GM23248 (cell line): ENCODE measurements around the gene KLC1. TPM values are rescaled to one million over a fixed set of nuclear protein-coding genes. Genes with fewer than 3 reads are reported as not detected.

ENCODE experiments used
- DNase-seq: peaks from one replicate; pipeline ENCODE4 v3.0.0-alpha.2; 2015
- H2AFZ ChIP-seq: fragments of 200-600 bp; sonication (generic); 2 replicates; pipeline ENCODE4 v1.6.1; 2016; ENCODE audit warnings: antibody characterized with exemption
- H3F3A ChIP-seq: fragments of 200-600 bp; sonication (generic); 2 replicates; pipeline ENCODE4 v1.6.1; 2016; ENCODE audit warnings: mild to moderate bottlenecking, antibody characterized with exemption, mixed run types; ENCODE audit not compliant: insufficient read depth
- H3K27ac ChIP-seq: fragments of 200-600 bp; sonication (generic); 2 replicates; pipeline ENCODE4 v1.5.1; 2016; ENCODE audit warnings: mild to moderate bottlenecking
- H3K27me3 ChIP-seq: fragments of 200-600 bp; sonication (generic); replicated peaks from 2 replicates; pipeline ENCODE4 v1.6.1; 2016; ENCODE audit warnings: mild to moderate bottlenecking; ENCODE audit not compliant: insufficient read depth
- H3K36me3 ChIP-seq: fragments of 200-600 bp; sonication (generic); 2 replicates; pipeline ENCODE4 v1.6.1; 2016; ENCODE audit warnings: low read depth, mild to moderate bottlenecking
- H3K4me1 ChIP-seq: fragments of 200-600 bp; sonication (generic); 2 replicates; pipeline ENCODE4 v1.6.1; 2016; ENCODE audit warnings: mild to moderate bottlenecking; ENCODE audit not compliant: insufficient read depth
- H3K4me2 ChIP-seq: fragments of 200-600 bp; sonication (generic); one replicate; pipeline ENCODE4 v1.6.1; 2016; ENCODE audit warnings: mild to moderate bottlenecking; ENCODE audit not compliant: unreplicated experiment
- H3K4me3 ChIP-seq: fragments of 200-600 bp; sonication (generic); 2 replicates; pipeline ENCODE4 v1.5.1; 2016; ENCODE audit warnings: mild to moderate bottlenecking
- H3K79me2 ChIP-seq: fragments of 200-600 bp; sonication (generic); 2 replicates; pipeline ENCODE4 v1.6.1; 2016; ENCODE audit warnings: mild to moderate bottlenecking; ENCODE audit not compliant: insufficient read depth
- H3K9ac ChIP-seq: fragments of 200-600 bp; sonication (generic); 2 replicates; pipeline ENCODE4 v1.6.1; 2016; ENCODE audit warnings: mild to moderate bottlenecking
- H3K9me2 ChIP-seq: fragments of 200-600 bp; sonication (generic); 2 replicates; pipeline ENCODE4 v1.6.1; 2016; ENCODE audit warnings: mixed run types, mild to moderate bottlenecking, moderate library complexity; ENCODE audit not compliant: insufficient read depth
- H3K9me3 ChIP-seq: fragments of 200-600 bp; sonication (generic); one replicate; pipeline ENCODE4 v1.6.1; 2017; ENCODE audit warnings: low read depth
- H4K20me1 ChIP-seq: fragments of 200-600 bp; sonication (generic); 2 replicates; pipeline ENCODE4 v1.6.0; 2016; ENCODE audit not compliant: insufficient read depth
- EZH2 ChIP-seq: fragments of 200-600 bp; sonication (generic); IDR thresholded peaks from 2 replicates; pipeline ENCODE4 v1.6.1; 2018; ENCODE audit warnings: antibody characterized with exemption, mild to moderate bottlenecking; ENCODE audit not compliant: insufficient read depth, poor library complexity, severe bottlenecking
- EZH2phosphoT487 ChIP-seq: fragments of 200-600 bp; sonication (generic); IDR thresholded peaks from 2 replicates; pipeline ENCODE4 v1.6.1; 2018; ENCODE audit warnings: antibody characterized with exemption, moderate library complexity, mild to moderate bottlenecking, low read depth; ENCODE audit not compliant: insufficient read depth
- WGBS, 2 experiments: methylation state at CpG; one replicate each; pipeline ENCODE4 v1.1.6; 2015 to 2017; ENCODE audit warnings: low lambda C conversion rate in 2 of 2, low coverage in 1 of 2; ENCODE audit errors: missing lambda C conversion rate in 2 of 2; 5-methylcytosine and 5-hydroxymethylcytosine counted together
- in situ Hi-C: fragments of 300-500 bp; cut with MboI; formaldehyde crosslinking; loops from 2 replicates; pipeline ENCODE4 v1.15.0; 2020
- polyA plus RNA-seq: library from polyadenylated mRNA; unstranded; fragments of >200 nt; fragmentation: Nextera tagmentation; extraction: Ambion mirVana; gene quantifications from 2 replicates; pipeline ENCODE4 v1.2.1, GENCODE V29; 2016
- total RNA-seq: library from RNA; depleted of rRNA; stranded (reverse); fragments of >200 nt; shearing (Covaris generic); gene quantifications from 2 replicates; pipeline ENCODE4 v1.2.3, GENCODE V29; 2014

Gene KLC1
- total and polyA plus RNA-seq, 2 experiments from 2014 or later = 184 to 410 TPM

DNA sequence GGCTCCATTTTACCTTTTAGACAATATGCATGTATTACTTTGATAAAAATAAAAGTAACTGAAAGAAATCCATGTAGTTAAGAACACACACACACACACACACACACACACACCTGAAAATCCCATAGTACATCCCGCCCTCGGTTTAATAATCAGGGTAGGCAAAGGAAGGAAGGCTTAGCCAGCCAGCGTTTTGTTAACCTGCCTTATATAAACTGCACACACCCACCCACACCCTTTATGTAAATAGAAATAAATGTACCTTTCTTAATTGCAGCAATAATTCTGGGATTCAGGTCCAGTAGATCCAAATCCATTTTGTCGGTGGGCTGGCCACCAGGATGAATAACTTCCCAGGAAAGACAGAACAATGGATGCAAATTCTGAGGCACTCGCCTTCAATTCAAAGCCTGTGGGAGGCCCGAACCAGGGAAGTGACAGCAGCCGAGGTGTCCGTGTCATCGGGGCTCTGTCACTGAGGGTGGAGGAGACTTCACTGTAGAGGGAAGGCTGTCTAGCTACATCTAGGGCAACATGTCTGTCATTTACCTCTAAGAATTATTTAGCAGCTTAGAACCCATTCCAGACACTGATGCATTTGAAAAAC lies 81.9 kb downstream of the KLC1 start:
- no peak overlapping the region for H3K27ac ChIP-seq
- no peaks in the 10 kb centered on the region for H3K9me2 ChIP-seq
- in situ Hi-C loops = no loop called here
- H3K4me3 ChIP-seq = no peak overlapping the region
- H3K9me3 ChIP-seq = no peaks in the 10 kb centered on the region
- TF ChIP-seq EZH2phosphoT487 (no peak), EZH2 (no peak)
- WGBS, 2 experiments = 57 to 64% methylated on average over 9 of the region's 9 CpGs
- no peak overlapping the region for H2AFZ ChIP-seq
- no peak for DNase-seq
- no peaks in the 10 kb centered on the region for H3K27me3 ChIP-seq
- H3K36me3 ChIP-seq = no peaks in the 10 kb centered on the region; the same call in 1 of the 2 replicates
- H3K9ac ChIP-seq = no peak overlapping the region
- no peaks in the 10 kb centered on the region for H3K79me2 ChIP-seq
- no peaks in the 10 kb centered on the region for H4K20me1 ChIP-seq
- no peak overlapping the region for H3K4me2 ChIP-seq
- H3F3A ChIP-seq = peaks cover 26% of the 10 kb centered on the region; the same call in 1 of the 2 replicates
- H3K4me1 ChIP-seq = peaks cover 9% of the 10 kb centered on the region; the same call in 1 of the 2 replicates

DNA sequence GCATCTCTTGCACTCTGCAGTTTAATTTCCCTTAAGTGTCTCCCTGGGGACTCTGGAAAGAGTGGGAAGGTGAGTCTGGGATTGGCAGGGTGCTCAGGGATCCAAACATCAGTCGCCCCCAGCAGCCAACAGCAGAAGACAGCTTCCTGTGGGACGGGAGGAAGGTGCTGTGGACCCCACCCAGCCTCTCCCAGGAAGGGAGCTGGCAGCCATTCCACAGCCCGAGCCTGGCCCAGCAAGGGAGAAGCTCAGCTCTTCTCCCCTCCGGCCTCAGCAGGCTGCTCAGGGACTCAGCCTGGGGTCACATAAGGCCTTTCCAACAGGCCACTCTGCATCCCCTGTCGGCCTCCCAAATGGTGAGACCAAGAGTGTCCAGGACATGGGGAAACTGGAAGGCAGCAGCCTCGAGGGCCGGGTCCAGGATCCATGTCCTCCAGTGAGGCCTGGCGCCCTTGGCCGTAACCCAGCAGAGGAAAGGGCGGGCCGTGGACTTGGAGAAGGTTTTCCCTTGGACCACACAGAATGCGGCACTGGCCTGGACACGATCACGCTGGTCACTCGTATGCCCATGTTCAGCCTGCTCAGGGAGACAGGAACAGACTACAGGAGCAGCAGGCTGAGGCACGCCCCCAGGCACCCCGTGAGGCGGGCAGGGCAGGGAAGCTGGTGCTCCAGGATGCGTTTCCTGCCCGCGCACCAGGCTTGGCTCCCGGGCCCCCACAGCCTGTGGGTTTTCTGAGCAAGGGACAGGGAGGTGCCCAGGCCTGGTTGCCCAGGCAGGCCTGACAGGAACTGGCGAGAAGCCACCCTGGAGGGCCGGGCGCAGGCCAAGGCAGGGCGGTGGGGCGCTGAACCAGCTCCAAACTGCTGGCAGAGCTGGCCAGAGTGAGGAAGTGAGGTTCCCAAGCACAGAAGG lies 82.8 kb downstream of the KLC1 start:
- Histone ChIP-seq H3K4me2 (no peak overlapping the region), H4K20me1 (no peaks in the 10 kb centered on the region), H3K27ac (no peak overlapping the region), H3K9ac (no peak overlapping the region), H3K36me3 (no peaks in the 10 kb centered on the region; the same call in 1 of the 2 replicates), H3K9me2 (no peaks in the 10 kb centered on the region), H2AFZ (no peak overlapping the region), H3K27me3 (no peaks in the 10 kb centered on the region), H3K4me1 (peaks cover 12% of the 10 kb centered on the region; the same call in 1 of the 2 replicates), H3K79me2 (peaks cover 8% of the 10 kb centered on the region), H3K9me3 (no peaks in the 10 kb centered on the region), H3K4me3 (no peak overlapping the region), H3F3A (peaks cover 26% of the 10 kb centered on the region; the same call in 1 of the 2 replicates)
- peak; percentile 41 for DNase-seq
- 49 to 53% methylated on average over 24 to 25 of the region's 27 CpGs for WGBS, 2 experiments
- in situ Hi-C loops = no loop called here
- TF ChIP-seq EZH2phosphoT487 = no peak
- no peak for TF ChIP-seq EZH2

DNA sequence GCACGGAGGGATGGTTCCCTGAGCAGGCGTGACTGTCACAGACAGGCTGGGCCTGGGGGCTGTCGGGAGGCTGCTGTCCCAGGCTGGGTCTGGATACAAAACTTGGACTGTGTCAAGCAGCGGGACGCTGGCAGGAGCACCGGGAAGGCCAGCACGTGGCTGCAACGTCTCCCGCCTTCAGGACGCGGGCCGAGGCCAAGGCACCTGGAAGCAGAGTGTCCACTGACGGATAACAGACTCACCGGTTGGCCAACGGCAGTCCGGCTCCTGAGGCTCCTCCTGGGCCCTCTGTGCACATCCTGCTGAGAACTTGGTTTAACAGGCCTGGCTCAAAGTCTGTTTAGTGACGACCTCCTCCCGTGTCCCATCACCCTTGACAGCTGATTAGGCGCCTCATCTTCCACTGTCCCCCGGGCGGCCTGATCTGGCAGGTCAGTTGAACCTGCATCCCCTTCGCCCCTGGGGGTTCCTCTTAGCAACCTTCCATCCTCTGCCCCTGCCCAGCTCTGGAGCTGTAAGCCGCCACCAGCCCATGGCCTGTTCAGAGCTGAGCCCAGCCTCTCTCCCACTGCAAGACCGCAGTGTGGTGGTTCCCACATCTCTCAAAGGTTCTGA lies 83.7 kb downstream of the KLC1 start:
- DNase-seq = no peak
- Histone ChIP-seq H3K79me2 (peaks cover 17% of the 10 kb centered on the region), H3K4me1 (peaks cover 16% of the 10 kb centered on the region; the same call in 1 of the 2 replicates), H3K27ac (no peak overlapping the region), H3K4me3 (no peak overlapping the region), H3K4me2 (no peak overlapping the region), H4K20me1 (no peaks in the 10 kb centered on the region), H3K36me3 (no peaks in the 10 kb centered on the region; the same call in 1 of the 2 replicates), H3K27me3 (no peaks in the 10 kb centered on the region), H3K9me2 (no peaks in the 10 kb centered on the region), H3F3A (peaks cover 26% of the 10 kb centered on the region; the same call in 1 of the 2 replicates), H2AFZ (no peak overlapping the region), H3K9me3 (no peaks in the 10 kb centered on the region), H3K9ac (no peak overlapping the region)
- 65 to 68% methylated on average over 22 to 24 of the region's 24 CpGs for WGBS, 2 experiments
- no peak for TF ChIP-seq EZH2phosphoT487
- TF ChIP-seq EZH2 = no peak
- in situ Hi-C loops = no loop called here
